Femur (tissue), 1 donor: ENCODE data around the gene ZC2HC1C.

Source experiments
- DNase-seq: peaks from one replicate; pipeline ENCODE4 v3.0.0-alpha.2; 2017

Gene ZC2HC1C, protein sequence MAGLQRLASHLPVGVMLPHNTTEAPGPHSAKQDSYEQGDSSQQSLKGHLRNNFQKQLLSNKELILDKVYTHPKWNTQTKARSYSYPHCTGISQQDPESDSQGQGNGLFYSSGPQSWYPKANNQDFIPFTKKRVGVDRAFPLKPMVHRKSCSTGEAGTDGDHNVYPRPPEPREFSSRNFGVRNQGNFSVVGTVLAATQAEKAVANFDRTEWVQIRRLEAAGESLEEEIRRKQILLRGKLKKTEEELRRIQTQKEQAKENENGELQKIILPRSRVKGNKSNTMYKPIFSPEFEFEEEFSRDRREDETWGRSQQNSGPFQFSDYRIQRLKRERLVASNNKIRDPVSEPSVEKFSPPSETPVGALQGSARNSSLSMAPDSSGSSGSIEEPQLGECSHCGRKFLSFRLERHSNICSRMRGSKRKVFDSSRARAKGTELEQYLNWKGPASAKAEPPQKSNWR

DNA sequence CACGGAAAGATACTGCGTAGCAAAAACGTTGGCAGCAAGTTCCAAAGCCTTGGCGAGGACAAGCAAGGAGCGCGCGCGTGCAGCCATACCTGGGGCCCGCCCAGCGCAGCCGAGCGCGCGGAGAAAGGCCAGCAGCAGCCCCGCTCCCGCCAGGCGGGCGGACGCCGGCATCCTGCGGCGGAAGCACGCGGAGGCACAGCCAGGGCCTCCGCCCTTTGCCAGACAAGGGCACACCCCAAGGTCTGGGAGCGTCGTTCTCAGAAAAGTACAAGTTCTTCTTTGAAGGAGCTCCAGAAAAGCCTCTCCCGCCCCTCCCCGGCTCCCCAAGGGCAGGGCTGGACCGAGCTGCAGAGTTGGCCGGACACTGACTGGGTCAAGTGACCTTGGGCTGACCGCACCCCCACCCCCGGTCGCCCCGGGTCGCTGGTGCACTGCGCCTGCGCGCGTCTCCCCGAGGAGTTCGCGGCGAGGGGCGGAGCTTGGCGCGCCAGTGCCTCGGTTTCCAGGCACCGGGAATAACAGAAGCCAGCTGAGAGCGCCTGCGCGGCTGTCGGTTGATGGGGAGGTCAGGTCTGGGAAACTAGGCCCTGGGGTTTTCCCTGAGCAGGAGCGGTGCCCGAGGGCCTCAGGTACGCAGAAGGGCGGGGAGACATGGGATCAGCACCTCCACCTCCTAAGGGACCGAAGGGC is at the start of gene ZC2HC1C:
Gene ZC2HC1C, plus strand, starts transcription at position 521 of the 690 bp plus-strand sequence. CDS start 933 bp downstream, outside the sequence.
- peak; percentile 96 for DNase-seq

DNA sequence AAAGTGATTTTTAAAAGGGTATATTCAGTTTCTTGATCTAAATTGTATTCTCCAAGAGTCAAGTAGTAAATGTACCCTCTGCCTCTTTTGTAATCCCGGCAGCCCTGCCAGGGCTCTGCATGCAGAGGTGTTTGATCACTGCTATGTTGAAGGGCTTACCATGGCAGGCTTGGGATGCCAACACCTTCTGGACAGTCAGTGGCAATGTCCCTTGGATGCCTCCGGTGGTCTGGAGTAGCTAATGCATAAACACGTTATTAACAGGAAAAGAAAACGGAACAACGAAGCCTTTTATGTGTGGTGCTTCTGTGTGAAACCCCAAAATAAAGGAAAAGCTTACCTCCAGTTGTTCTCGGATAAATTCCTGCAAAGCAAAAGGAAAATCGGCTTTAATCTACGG is 46.8 kb upstream of the ZC2HC1C start:
- no peak for DNase-seq

DNA sequence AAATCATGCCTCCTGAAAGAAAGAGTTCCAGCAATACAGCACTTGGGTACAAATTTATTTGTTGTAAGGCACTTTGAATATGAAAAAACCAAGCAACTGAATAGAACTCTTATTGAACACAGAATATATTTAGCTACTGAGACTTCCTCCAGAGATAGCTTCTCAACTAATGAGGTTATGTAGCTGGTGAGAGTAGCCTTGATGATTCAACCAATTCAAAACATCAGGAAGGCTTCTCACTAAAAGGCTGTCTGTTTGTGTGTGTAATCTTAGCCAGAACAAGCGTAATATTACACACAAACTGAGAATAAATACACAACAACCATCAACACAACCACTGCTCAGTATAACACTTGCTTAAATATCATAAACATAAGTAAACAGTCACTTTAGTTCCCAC is 46.3 kb upstream of the ZC2HC1C start:
- DNase-seq: no peak

DNA sequence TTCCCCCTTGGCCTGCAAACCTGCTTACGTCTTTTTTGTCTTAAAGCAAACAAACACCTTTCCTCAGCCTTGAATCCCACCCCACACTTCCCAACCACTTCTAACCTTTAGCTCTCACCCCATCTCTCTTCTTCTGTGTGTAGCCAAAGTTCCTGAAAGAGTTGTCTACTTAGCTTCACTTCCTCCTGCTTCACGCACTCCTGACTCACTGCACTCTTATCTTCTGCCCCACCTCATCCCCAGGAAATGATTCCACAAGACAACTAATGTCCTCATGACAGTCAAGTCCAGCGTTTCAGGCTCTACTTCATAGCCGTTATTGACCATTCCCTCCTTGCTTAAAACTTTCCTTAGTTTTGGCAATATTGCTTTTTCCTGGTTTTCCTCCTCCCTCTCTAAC is 44.4 kb upstream of the ZC2HC1C start:
- no peak for DNase-seq

DNA sequence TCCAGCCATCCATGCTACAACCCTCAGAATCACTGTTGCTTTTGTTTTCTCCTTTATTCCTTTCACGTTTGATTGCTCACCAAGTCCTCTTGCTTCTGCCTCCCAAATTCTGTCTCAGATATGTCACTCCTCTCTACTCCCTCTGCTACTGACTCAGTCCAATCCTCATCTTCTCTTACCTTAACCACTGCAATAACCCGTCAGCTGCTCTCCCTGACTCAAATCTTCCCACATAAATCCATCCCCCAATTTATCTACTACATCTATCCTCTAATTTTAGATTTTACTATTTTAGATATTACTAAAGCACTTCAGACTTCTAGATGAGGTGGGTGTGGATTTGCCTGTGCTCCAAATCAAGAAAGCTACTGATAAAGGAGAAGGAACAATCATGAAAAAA is 43.6 kb upstream of the ZC2HC1C start:
- no peak for DNase-seq

DNA sequence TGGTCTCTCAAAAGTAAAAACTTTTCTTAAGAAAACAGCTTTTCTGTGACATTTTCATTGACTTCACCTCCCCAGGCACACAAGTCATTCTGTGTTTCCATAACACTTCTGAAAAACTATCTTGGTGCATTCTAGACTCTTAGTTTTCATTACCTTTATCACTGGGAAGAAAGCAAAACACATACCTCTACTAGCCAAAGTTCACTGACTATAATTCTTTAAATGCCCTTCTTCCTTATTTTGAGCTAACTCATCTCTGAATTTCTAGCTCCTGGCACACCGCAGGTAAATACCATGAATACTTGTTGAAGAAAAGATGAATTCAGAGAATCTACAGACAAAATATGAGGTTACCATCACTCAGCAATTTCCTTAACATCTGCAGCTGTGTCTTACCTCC is 39.3 kb upstream of the ZC2HC1C start:
- no peak for DNase-seq

DNA sequence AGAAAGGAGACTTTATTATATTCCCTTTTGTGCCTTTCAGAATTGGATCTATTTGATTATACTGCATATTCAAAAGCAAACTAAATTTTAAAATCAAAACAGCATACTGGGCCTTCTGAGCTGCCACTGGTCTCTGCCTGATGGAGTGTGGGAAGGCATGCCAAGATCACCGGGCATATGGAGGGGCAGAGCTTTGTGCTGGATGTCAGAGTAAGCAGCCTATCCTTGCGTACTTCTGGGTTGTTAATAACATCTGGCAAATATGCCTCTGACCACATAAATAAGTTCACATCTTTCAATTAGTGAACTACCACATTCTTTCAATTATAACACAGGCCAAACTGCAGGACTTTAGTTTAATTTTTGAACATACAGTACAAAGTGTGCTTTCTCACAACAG is 36.5 kb upstream of the ZC2HC1C start:
- DNase-seq: no peak

DNA sequence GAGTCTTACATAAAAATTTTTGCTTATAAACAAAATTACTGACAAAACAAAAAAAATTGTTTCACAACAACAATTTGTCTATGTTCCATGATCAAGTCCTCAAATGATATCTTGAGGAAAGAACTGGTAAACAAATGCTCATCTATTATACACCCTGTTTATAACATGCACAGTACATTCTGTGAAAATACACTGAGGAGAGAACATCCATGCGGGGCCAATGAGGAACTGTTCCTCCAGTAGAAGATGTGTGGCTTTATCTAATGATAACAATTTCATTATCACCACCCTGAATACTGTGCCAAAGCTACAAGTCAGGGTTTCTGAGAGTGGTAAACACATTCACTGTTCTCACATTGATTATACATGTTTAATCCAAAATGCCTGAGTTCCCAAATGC is 28.9 kb upstream of the ZC2HC1C start:
- DNase-seq: no peak

DNA sequence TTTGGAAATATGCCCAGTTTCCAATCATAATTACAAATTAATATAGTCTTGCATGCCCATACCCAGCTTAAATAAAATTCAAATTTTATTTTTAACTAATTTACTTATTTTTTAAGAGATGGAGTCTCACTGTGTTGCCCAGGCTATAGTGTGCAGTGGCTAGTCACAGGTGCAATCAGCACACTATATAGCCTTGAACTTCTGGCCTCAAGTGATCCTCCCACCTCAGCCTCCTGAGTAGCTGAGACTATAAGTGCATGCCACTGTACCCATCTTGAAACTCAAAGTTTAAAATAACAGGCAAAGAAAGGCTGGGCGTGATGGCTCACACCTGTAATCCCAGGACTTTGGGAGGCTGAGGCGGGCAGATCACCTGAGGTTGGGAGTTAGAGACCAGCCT is 28.5 kb upstream of the ZC2HC1C start:
- no peak for DNase-seq

DNA sequence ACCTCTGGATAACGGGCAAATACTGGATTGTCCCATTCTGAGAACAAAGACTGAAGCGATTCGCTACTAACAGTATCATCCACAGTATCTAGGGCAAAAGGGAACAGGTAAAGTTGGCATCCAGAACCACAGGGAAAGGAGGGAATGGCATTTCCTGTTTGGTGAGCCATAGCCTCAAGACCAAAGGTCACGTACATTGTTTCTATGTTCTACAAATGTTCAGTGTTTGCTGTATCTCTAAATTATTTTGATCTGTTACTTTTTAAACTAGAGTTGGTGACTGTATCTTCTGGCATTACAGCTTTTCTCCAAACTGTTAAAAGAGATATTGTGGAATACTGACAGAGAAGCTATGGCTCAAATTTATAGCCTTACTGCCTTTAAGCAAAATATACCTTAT is 27.8 kb upstream of the ZC2HC1C start:
- no peak for DNase-seq

DNA sequence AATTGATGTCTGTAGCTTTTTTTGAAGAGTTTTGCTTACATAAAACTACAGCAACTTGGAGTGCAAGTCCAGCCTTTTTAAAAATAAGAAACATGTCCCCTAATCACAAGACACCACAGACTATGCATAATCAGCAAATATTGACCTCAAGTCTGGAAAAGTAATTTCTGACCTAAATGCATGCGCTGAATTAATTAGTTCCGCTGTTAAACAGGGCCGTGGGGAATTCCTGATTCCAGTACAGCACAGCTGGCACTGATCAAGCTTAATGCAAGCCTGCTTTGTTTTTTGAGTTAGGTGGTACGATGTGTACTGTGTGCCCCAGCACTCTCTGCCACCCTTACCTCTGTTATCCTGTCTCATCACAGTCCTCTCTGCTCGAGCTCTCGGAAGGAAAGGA is 27.4 kb upstream of the ZC2HC1C start:
- DNase-seq: no peak

DNA sequence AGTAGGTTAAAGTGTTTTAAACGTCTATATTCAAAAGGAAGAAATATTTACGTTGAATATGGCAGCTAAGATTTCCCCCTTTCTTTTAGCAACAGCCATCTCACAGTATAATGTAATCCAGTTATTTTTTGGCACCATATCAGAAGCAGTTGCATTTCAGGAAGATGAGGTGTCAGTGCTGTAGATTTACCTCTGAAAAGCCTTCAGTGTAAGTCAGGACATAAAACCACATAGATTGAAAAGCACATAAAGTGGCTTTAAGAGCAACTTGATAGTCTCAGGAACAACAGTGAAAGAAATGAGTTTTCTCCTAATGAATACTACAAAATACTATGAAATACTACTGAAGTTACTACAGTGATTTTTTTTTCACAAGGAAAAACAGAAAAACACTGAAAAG is 25.1 kb upstream of the ZC2HC1C start:
- DNase-seq: no peak

DNA sequence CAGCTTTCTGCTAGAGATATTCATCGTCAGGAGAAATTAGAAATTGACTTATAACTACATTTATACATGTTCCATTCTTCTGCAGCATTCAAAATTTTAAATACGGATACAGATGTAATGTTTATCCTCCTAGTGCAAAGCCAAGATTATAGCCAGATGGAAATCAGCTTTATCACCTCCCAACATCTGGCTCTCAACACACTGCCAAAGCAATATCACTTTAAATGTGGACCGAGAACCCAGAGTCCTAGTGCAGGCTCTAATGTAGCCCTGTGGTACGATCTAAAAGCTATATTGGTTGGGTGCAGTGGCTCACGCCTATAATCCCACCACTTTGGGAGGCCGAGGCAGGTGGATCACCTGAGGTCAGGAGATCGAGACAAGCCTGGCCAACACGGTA is 24.7 kb upstream of the ZC2HC1C start:
- peak; percentile 29 for DNase-seq

DNA sequence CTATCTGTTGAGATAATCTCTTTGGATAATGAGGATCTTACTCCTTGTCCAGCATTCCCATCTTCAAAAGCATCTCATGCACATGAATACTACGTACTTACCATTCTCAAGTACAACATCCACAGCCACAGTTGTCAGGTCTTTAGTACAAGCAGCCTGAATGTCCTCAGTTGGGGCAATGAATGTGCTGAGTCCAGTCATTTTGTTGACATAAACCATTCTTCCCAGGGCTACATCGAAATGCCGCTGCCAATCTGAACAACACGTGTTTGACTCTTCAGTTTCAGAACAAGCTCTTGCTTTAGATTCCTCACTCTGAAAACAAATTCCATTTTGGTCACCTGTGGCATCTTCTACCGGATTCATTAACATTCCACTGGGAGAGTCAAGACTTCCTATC is 23.2 kb upstream of the ZC2HC1C start:
- no peak for DNase-seq

DNA sequence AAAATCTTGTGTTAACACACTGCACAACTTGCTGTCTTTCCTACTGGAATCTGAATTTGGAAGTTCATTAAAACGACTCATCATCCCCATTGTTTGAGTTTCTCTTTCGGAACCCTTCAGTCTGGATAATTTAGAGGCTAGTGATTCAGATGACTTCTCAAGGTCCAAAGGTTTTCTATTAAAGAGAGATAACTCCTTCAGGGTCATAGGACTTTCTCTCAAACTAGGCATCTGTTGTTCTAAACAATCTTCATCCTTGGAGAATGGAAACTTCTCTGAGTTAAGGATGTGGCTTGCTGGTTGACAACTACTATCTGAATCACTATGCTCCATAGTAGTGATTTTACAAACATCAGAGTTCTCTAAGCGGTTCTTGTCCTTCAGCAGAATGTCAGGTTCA is 22.5 kb upstream of the ZC2HC1C start:
- no peak for DNase-seq

DNA sequence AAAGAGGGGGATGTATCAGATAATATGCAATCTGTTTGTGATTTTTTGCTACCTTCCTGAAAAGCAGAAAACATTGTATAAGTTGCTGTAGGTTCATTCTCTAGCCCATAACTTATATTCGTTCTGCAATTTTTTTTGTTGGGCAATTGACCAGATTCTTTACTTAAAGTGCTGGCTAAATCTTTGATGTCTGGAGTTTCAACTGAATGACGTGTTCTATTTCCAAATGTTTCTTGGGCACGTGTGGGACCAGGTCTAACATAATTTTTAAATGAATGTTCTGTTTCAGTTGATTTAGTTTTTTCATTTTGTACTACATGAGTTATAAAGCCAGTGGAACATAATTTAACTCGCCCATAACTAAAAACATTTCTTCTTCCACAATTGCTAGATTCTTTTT is 21.9 kb upstream of the ZC2HC1C start:
- DNase-seq: no peak

DNA sequence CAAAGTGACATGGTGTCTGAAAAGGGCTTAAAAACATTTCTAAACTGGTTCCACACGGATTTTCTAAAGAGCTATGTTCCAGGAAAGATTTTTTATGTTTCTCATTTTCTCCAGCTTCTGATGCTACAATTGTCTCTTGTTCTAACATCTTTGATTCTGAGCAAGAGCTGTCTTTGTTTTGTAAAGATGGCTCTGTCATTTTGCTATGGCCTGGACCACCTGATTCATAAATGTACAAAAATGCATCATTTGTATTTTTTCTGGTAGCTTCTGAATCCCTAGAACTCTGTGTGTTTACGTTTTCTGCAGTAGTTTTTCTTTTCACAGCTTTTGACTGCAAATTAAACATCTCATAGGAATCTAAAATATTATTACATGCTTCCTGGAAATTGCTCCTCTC is 21.3 kb upstream of the ZC2HC1C start:
- no peak for DNase-seq

DNA sequence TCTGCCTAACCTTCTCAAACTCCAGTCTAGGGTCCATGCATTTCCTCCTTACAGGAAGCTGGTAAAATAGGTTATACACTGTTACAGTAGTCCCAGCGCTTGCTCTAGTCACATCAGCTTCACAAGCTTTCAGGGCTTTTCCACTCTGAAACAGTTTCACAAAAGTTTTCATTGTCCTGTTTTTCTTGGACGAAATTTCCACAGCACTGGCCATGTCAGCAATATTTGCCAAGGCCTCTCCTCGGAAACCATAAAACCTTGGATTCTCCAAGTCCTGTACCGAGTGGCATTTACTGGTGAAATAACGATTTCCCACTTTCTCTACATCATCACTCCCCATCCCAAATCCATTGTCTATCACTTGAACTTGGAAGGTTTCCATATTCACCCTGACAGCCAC is 20.3 kb upstream of the ZC2HC1C start:
- peak; percentile 21 for DNase-seq

DNA sequence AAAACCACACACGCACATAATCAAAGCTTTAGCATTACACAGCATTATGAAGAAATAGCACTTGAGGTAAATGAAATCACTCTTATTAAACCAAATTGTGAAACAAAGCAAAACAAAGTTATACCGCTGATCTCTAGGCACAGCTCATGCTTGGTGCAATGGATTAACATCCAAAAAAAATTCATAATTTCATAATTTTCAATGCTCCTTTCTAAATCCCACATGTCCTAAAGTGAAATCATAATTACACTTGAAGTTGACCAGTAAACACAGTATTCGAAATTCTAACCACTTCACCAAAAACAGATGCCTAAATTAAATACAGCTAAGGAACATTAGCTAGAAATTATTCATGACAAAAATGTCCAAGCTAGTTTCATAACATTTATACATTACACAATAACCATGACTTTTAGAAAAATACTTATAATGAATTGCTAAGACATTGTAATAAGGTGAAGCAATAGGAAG is 19.7 kb upstream of the ZC2HC1C start:
- DNase-seq: no peak

DNA sequence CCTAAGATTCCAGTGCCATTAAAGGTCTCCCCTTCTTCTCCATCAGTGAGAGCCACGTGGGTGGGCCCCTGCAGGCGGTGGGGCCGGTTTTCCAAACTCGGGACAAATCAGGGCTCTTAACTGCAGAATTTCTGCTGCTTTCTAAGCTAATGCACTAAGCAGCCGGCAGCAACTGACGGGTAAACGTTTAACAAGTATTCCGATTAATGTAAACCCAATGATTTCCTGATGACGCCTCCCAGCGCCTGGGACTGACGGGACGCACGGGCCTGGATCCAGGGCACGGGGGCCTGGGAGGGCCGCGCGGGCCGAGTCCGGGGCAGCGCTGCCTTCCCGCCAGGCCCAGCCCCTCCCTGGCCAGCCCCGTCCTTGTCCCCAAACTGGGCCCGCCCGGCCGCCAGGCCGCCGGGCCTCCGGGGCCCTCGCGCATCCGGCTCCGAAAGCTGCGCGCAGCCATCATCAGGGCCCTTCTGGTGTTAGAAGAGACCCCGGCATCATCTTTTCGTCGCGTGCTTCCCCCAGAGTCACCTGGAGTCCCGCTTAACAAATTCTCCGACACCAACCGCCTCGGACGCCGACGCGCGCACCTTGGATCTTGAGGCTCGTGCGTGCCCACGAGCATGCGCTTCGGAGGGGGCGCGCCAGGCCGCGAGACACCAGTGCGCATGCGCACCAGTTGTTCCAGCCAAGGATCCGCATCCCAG is 18.4 kb upstream of the ZC2HC1C start, which contains the start of gene MLH3:
Gene MLH3, minus strand, starts transcription at position 616 of the 704 bp plus-strand sequence. CDS start 1,812 bp downstream, outside the sequence.
- peak; percentile 87 for DNase-seq

DNA sequence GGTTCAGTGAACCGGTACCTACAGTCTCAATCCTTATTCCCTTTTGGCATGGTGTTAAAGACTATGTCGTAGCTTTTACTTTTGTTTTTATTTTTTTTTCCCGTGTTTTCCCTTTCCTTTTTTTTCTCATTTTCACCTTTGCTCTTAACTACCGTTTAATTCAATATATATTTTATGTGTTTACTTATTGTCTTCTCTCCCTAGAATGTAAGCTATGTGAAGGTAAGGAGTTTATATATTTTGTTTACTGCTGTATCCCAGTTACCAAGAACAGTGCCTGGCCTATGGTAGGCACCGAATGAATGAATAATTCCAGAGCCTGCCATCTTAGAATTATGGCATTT is 17.9 kb upstream of the ZC2HC1C start:
- DNase-seq: no peak

DNA sequence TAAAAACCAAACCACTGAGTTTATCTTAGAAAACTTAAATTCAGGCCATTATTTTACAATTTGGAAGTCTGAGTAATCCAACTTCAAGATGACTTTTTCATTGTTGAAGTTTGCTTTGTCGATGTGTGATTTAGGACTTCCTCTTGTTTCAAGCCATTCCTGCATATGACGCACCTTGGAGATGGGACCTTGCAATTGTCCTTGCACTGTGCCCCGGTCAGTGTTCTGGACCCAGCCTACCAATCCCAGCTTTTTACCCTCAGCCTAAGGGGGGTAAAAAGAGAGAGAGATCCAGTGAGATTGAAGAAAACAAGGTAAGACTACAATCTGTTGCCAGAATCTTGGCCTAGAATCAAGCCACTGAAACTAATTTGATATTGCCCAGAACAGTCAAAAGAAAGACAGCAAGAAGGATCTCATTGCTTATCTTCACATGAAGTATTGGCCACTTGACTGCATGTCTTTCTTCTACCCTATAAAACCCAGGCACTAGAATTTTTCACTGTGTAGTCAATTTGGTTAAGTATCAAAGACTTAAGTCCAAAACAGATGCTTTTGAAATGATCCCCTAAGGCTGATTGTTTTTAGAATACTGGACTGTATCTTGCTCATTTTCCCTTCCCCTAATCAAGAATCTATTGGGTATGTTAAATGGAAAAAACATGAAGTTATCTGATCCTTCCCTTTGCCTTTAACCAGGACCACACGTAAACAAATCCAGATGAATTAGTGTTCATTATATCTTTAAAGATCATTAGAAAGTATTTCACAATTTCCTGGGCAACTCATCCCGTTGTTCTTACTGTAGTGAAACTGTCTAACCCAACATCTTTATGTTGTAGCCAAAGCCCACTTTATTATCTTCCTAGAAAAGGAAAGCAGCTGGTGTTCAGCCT is 15.8 kb upstream of the ZC2HC1C start:
- no peak for DNase-seq

DNA sequence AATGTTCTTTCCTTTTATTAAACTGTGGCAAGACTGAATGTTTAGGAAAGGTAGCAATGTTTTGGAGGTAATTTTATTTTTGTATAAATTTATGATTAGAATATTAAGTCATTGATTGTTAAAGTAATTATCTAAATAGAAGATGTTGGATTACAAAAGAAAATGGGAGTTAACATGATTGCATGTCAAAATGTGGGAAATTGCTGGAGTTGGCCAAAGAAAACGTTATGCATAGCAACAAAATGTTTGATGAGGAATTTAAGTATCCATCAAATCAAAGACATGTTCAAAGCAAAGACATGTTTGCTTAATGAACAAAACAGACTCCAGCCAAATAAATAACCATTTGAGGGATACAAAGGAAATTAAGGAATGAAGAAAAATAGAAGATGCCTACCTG is 15.0 kb upstream of the ZC2HC1C start:
- DNase-seq: no peak
